DOHH2 (cell line): Measurements from ENCODE around the gene GAST.

Experiments
- CTCF ChIP-seq: fragments of 200-600 bp; sonication (generic); IDR thresholded peaks from one replicate; pipeline ENCODE4 v1.5.1; 2014; ENCODE audit warnings: antibody characterized with exemption, mild to moderate bottlenecking, low read depth, low read length; ENCODE audit not compliant: poor library complexity, severe bottlenecking
- EZH2phosphoT487 ChIP-seq: fragments of 200-600 bp; sonication (generic); IDR thresholded peaks from 2 replicates; pipeline ENCODE4 v1.6.1; 2017; ENCODE audit warnings: borderline replicate concordance, mild to moderate bottlenecking, antibody characterized with exemption, low read length, moderate library complexity, mixed read lengths

- no peak for TF ChIP-seq CTCF
- TF ChIP-seq EZH2phosphoT487: no peak
Observed at GRCh38 chr17:41676058-41676419, 36.1 kb upstream of the GAST start.
